ENCODE data around the gene REEP2.
"Not testable (repeated sequence)": the region's sequence is repeated elsewhere in the genome, so short reads cannot be mapped to it uniquely, and the experiment has no call there.

REEP2 gene

GRCh38 chr5:138466125-138466899, 27.5 kb downstream of the REEP2 start:
- DNase-seq: no peak

GRCh38 chr5:138466900-138467710, 28.2 kb downstream of the REEP2 start:
- DNase-seq: no peak

- DNase-seq: no peak
Observed at GRCh38 chr5:138467711-138468132, 28.9 kb downstream of the REEP2 start.

- no peak for DNase-seq
Observed at GRCh38 chr5:138468133-138468965, 29.5 kb downstream of the REEP2 start.

- DNase-seq: no peak
Observed at GRCh38 chr5:138468966-138469539, 30.2 kb downstream of the REEP2 start.

GRCh38 chr5:138469540-138470321, 30.9 kb downstream of the REEP2 start:
- no peak for DNase-seq

GRCh38 chr5:138470322-138471051, 31.6 kb downstream of the REEP2 start:
- no peak for DNase-seq

GRCh38 chr5:138471052-138471361, 32.1 kb downstream of the REEP2 start:
- no peak for DNase-seq

- DNase-seq: no peak
Observed at GRCh38 chr5:138472353-138472752, 33.5 kb downstream of the REEP2 start.

GRCh38 chr5:138473151-138473550, 34.3 kb downstream of the REEP2 start:
- not testable (repeated sequence) for DNase-seq

GRCh38 chr5:138476918-138477317, 38.1 kb downstream of the REEP2 start:
- no peak for DNase-seq

GRCh38 chr5:138482638-138483037, 43.8 kb downstream of the REEP2 start:
- no peak for DNase-seq

- no peak for DNase-seq
Observed at GRCh38 chr5:138488481-138488945, 49.7 kb downstream of the REEP2 start.

- DNase-seq: no peak
Observed at GRCh38 chr5:138489683-138490061, 50.8 kb downstream of the REEP2 start.

GRCh38 chr5:138490648-138491283, 51.9 kb downstream of the REEP2 start:
- no peak for DNase-seq

GRCh38 chr5:138491284-138491648, 52.4 kb downstream of the REEP2 start:
- no peak for DNase-seq

GRCh38 chr5:138491669-138492559, 53.1 kb downstream of the REEP2 start:
- DNase-seq: peak; percentile 80

- no peak for DNase-seq
Observed at GRCh38 chr5:138492560-138493045, 53.7 kb downstream of the REEP2 start.

- DNase-seq: no peak
Observed at GRCh38 chr5:138495351-138495750, 56.5 kb downstream of the REEP2 start.
